ENCODE results near the gene CYBA.

- TF ChIP-seq CTCF (optimal IDR thresholded peaks at IDR 0.05 in 1 of 3, IDR thresholded peaks at IDR 0.05 in 1 of 3, conservative IDR thresholded peaks at IDR 0.05 in 1 of 3; ENCODE audit: extremely low read depth in 1 of 3, insufficient read depth in 2 of 3, low read length in 3 of 3) (no peak), EZH2 (IDR thresholded peaks at IDR 0.05; ENCODE audit: low read length) (no peak)
Measured at GRCh38 chr16:88596483-88596882, 54.4 kb downstream of the CYBA start.
